Measurements from ENCODE around the gene TMEM250.

DNA sequence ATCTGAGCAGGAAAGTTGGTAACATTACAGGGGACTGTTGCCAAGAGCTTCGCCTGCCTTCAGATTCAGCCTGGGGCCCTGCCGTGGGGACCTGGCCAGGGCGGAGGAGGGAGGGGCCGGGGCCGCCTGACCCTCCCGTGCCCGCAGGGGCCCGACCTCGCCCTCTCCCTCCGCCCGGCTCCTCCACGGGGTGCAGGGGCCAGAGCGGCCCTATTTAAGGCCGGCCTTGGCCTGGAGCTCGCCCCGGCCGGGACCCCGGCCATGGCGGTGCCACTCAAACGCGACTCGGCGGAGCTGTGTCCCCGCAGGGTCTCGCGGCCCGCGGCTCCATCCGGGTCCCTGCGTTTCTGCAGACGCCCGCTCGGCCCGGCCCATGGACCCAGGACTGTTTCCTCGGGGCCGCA, 757 bp downstream of the TMEM250 start:
- TF ChIP-seq TAF1 (IDR thresholded peaks at IDR 0.05; ENCODE audit: borderline replicate concordance, low read depth, low read length) (no peak), MXI1 (IDR thresholded peaks at IDR 0.05; ENCODE audit: low read depth, low read length) (no peak), CTCF (IDR thresholded peaks at IDR 0.05) (no peak), SIN3A (IDR thresholded peaks at IDR 0.05; ENCODE audit: borderline replicate concordance, low read depth, low read length) (no peak)
- TF ChIP-seq, protein P1, sequence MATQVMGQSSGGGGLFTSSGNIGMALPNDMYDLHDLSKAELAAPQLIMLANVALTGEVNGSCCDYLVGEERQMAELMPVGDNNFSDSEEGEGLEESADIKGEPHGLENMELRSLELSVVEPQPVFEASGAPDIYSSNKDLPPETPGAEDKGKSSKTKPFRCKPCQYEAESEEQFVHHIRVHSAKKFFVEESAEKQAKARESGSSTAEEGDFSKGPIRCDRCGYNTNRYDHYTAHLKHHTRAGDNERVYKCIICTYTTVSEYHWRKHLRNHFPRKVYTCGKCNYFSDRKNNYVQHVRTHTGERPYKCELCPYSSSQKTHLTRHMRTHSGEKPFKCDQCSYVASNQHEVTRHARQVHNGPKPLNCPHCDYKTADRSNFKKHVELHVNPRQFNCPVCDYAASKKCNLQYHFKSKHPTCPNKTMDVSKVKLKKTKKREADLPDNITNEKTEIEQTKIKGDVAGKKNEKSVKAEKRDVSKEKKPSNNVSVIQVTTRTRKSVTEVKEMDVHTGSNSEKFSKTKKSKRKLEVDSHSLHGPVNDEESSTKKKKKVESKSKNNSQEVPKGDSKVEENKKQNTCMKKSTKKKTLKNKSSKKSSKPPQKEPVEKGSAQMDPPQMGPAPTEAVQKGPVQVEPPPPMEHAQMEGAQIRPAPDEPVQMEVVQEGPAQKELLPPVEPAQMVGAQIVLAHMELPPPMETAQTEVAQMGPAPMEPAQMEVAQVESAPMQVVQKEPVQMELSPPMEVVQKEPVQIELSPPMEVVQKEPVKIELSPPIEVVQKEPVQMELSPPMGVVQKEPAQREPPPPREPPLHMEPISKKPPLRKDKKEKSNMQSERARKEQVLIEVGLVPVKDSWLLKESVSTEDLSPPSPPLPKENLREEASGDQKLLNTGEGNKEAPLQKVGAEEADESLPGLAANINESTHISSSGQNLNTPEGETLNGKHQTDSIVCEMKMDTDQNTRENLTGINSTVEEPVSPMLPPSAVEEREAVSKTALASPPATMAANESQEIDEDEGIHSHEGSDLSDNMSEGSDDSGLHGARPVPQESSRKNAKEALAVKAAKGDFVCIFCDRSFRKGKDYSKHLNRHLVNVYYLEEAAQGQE (IDR thresholded peaks at IDR 0.05; ENCODE audit: low read depth, low read length) = no peak

All from SK-N-SH (cell line).